GM19324 (cell line): ENCODE results near the gene ZNF560.

Source experiments
- ATAC-seq: cut with Tn5 transposase; IDR thresholded peaks from one replicate; pipeline ENCODE4 v1.9.1; 2021; ENCODE audit warnings: mild to moderate bottlenecking, moderate library complexity; ENCODE audit not compliant: unreplicated experiment, low FRiP score

The ZNF560 gene

GRCh38 chr19:9445037-9445436 is 53.4 kb downstream of the ZNF560 start:
- ATAC-seq: no peak

DNA sequence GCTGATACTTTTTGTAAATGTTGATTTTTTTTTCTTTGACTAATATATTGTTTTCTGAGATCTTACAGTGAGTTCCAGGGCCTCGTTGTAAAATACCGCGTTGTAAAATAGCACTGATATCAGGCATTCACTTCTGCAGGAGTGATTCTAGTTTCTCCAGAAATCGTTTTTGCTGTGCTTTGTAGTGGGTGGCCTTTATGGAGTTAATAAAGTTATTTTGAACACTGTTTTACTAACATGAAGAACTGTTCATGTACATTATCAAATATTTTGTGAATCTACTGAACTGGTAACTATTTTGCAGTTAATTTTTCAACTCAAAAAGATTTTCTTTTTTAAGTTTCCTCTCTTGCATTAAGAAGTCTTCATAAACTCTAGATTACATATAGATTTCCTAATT is 62.1 kb downstream of the ZNF560 start:
- ATAC-seq: no peak

DNA sequence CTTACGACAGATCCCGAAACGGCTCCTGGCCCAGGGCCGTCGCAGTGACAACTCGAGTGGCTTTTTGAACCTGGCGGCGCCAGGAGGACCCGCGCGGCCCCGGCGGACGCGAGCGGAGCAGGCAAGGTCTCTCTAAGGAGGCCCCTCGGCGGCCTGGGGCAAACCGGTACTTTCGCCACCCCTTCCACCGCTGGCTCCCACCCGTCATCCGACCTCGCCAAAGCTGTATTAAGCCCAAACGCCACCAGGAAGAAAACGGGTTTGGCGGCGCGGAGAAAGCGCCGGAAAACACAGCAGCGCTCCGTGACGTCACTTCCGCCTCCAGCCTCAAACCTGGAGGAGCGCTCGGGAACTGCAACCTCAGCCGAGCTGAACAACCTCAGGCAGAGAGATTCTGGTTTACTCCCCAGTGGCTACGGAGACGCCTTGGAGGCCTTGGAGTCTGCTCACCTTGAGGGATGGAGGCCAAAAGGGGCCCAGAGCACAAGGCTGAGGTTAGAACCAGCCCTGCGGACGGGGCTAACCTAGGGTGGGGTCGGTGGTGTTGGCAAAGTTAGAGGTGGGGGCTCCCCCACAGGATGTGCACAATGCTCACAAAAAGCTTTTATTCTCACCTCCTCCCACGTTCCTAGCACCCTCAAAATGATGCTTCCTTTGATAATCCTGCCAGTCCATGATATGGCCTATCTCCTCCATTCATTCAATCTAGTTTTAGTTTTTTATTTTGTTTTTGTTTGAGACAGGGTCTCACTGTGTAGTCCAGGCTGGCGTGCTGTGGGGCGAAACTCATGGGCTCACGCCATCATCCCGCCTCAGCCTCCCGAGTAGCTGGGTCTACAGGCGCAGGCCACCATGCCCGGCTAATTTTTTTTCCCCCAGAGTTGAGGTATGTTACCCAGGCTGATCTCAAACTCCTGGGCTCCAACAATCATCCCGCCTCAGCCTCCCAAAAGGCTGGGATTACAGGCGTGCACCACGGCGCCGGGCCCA is 62.8 kb downstream of the ZNF560 start, which contains the start of gene ZNF266:
Gene ZNF266 (minus strand): TSS at position 295 of the 990 bp plus-strand sequence. CDS start 15,484 bp downstream, outside the sequence.
- peak; percentile 92 for ATAC-seq

DNA sequence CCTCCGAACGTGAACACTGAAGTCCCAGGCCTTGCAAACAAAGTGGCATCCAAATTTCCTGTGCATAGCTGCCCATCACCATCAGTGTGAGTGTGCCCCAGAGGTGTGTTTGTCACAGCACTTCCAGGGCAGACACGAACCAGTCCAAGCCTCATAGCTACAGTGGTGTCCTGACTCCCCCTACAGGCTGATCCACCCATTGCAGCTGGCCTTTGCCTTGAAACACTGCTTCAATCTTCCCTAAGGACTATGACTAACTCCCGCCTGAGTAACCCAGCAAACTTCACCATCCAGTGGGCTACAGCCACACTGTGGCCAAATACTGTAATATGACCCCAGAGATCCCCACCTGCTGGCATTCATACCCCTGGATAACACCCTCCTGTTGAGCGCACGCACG is 66.9 kb downstream of the ZNF560 start:
- no peak for ATAC-seq

DNA sequence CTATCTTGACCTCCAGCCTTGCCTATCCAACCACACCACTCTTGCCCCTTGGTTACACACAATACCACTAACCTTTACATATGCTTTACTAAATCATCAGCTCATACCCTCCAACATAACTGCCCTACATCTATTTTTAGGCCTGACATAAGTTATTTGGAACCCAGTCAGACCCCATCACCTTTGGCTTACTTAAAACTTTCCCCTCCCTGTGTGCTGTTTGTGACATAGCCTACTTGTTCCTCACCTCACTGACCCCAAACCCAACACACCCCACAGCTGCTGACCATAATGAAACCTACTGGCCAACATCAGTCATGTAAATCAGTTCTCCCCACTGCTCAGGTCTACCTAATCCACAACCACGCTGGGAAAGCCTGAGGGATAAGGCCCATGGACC is 68.0 kb downstream of the ZNF560 start:
- ATAC-seq: no peak

GRCh38 chr19:9427941-9428340 is 70.5 kb downstream of the ZNF560 start:
- no peak for ATAC-seq
